HEK293 (cell line): ENCODE data around the gene FAM181A.

Source experiments
- CTCF ChIA-PET: fragments of 350-600 bp; formaldehyde crosslinking; extraction: SDS; loops from one replicate; lab custom pipeline; 2021; ENCODE audit warnings: antibody characterized with exemption; lab: Yijun Ruan, JAX
- POLR2A ChIA-PET: fragments of 300-600 bp; formaldehyde crosslinking; extraction: SDS; loops from one replicate; lab custom pipeline; 2020; ENCODE audit warnings: antibody characterized with exemption, inconsistent platforms; lab: Yijun Ruan, JAX
- H3K27ac ChIP-seq: fragments of 200-500 bp; sonication (Bioruptor generic); 2 replicates; pipeline ENCODE4 v1.5.1; 2014; ENCODE audit warnings: low read depth, low read length, control low read depth, inconsistent platforms; ENCODE audit errors: extremely low read depth
- H3K36me3 ChIP-seq, 2 experiments: fragments of 200-500 bp in 1 of 2; sonication (Bioruptor generic) in 1 of 2; 1 replicate in 1 of 2; 2 replicates in 1 of 2; pipeline ENCODE4 v1.5.1; 2014 to 2017; ENCODE audit warnings: inconsistent platforms in 2 of 2, low read length in 2 of 2; ENCODE audit not compliant: control insufficient read depth in 2 of 2, insufficient read depth in 1 of 2
- H3K4me1 ChIP-seq: fragments of 200-500 bp; sonication (Bioruptor generic); 2 replicates; pipeline ENCODE4 v1.5.1; 2014; ENCODE audit warnings: mild to moderate bottlenecking, low read length, inconsistent platforms; ENCODE audit not compliant: control insufficient read depth, insufficient read depth
- H3K4me3 ChIP-seq: 2 replicates; pipeline ENCODE4 v1.5.1; 2011; ENCODE audit warnings: low read depth, mild to moderate bottlenecking, control low read depth, low read length, moderate library complexity
- H3K9me3 ChIP-seq: fragments of 200-500 bp; sonication (Bioruptor generic); 2 replicates; pipeline ENCODE4 v1.5.1; 2014; ENCODE audit warnings: low read depth, low read length, inconsistent platforms; ENCODE audit not compliant: control insufficient read depth, insufficient read depth
- IKZF3 ChIP-seq: fragments of 450-650 bp; IDR thresholded peaks from 2 replicates; pipeline ENCODE4 v1.5.0; 2018; ENCODE audit warnings: missing biosample characterization, mild to moderate bottlenecking, missing genetic modification characterization, moderate library complexity
- KLF7 ChIP-seq: fragments of 450-650 bp; formaldehyde crosslinking; IDR thresholded peaks from 2 replicates; pipeline ENCODE4 v1.5.1; 2016; ENCODE audit warnings: missing biosample characterization, missing genetic modification characterization, borderline replicate concordance
- MEIS1 ChIP-seq: sonication (generic); formaldehyde crosslinking; IDR thresholded peaks from 2 replicates; pipeline ENCODE4 v1.8.1; 2022; ENCODE audit warnings: missing genetic modification reagents, mild to moderate bottlenecking, borderline replicate concordance
- MYNN ChIP-seq: fragments of 450-650 bp; formaldehyde crosslinking; IDR thresholded peaks from 2 replicates; pipeline ENCODE4 v1.5.1; 2016; ENCODE audit warnings: missing biosample characterization, missing genetic modification characterization, borderline replicate concordance
- ZBTB17 ChIP-seq: fragments of 450-650 bp; formaldehyde crosslinking; IDR thresholded peaks from 2 replicates; pipeline ENCODE4 v1.5.1; 2016; ENCODE audit warnings: missing biosample characterization, missing genetic modification characterization
- ZBTB7A ChIP-seq: fragments of 450-650 bp; formaldehyde crosslinking; IDR thresholded peaks from 2 replicates; pipeline ENCODE4 v1.5.1; 2016; ENCODE audit warnings: low read depth, missing biosample characterization, missing genetic modification characterization
- ZFP69B ChIP-seq: fragments of 450-650 bp; formaldehyde crosslinking; IDR thresholded peaks from 2 replicates; pipeline ENCODE4 v1.5.1; 2016; ENCODE audit warnings: missing biosample characterization, missing genetic modification characterization
- ZNF155 ChIP-seq: fragments of 450-650 bp; formaldehyde crosslinking; IDR thresholded peaks from 2 replicates; pipeline ENCODE4 v1.5.1; 2016; ENCODE audit warnings: missing biosample characterization, missing genetic modification characterization
- ZNF239 ChIP-seq: fragments of 450-650 bp; formaldehyde crosslinking; IDR thresholded peaks from 2 replicates; pipeline ENCODE4 v1.5.1; 2016; ENCODE audit warnings: missing biosample characterization, missing genetic modification characterization
- ZNF354C ChIP-seq: fragments of 450-650 bp; formaldehyde crosslinking; IDR thresholded peaks from 2 replicates; pipeline ENCODE4 v1.5.1; 2016; ENCODE audit warnings: missing biosample characterization, missing genetic modification characterization, low read depth, borderline replicate concordance
- ZNF426 ChIP-seq: fragments of 450-650 bp; formaldehyde crosslinking; IDR thresholded peaks from 2 replicates; pipeline ENCODE4 v1.5.1; 2017; ENCODE audit warnings: missing biosample characterization, missing genetic modification characterization, mild to moderate bottlenecking, inconsistent platforms, moderate library complexity
- ZNF623 ChIP-seq: fragments of 450-650 bp; formaldehyde crosslinking; IDR thresholded peaks from 2 replicates; pipeline ENCODE4 v1.5.1; 2016; ENCODE audit warnings: missing biosample characterization, missing genetic modification characterization
- TF ChIP-seq, protein P1 (sequence below): fragments of 450-650 bp; formaldehyde crosslinking; IDR thresholded peaks from 2 replicates; pipeline ENCODE4 v1.5.1; 2016; ENCODE audit warnings: missing biosample characterization, missing genetic modification characterization
- TF ChIP-seq, protein P2 (sequence below): fragments of 450-650 bp; formaldehyde crosslinking; IDR thresholded peaks from 2 replicates; pipeline ENCODE4 v1.5.1; 2016; ENCODE audit warnings: missing biosample characterization, missing genetic modification characterization, low read depth
- TF ChIP-seq, protein P3 (sequence below): fragments of 450-650 bp; formaldehyde crosslinking; IDR thresholded peaks from 2 replicates; pipeline ENCODE4 v1.5.1; 2016; ENCODE audit warnings: missing biosample characterization, missing genetic modification characterization
- TF ChIP-seq, protein P4 (sequence below): fragments of 450-650 bp; formaldehyde crosslinking; IDR thresholded peaks from 2 replicates; pipeline ENCODE4 v1.5.1; 2017; ENCODE audit warnings: missing biosample characterization, missing genetic modification characterization

Gene FAM181A

DNA sequence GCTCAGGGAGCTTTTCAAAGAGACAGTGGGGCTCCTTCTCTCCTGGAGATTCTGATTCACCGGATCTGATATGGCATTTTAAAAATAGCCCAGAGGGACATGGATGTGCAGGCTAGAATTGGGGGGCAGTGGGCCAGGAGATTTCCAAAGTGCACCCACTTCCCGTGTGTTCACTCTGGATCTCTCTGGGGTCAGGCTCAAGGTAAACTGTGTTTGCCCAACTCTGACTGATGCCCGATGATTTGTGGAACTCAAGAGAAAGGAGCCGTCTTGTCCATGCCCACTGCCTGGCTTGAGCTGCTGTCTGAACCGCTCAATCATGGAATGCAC, 17.9 kb downstream of the FAM181A start:
- ChIA-PET POLR2A (no interaction called here), CTCF (interaction anchor here (0.7 to 1.3 kb wide), 2 partner anchors 9 to 640 kb away, joined by 3 read pairs; no protein-coding TSS in a partner anchor)
- no peaks in the 10 kb centered on the region for H3K36me3 ChIP-seq
- no peak overlapping the region for H3K27ac ChIP-seq
- TF ChIP-seq ZNF239 (tag by site-specific recombination) (no peak), ZFP69B (tag by site-specific recombination) (no peak)
- TF ChIP-seq, protein P1, sequence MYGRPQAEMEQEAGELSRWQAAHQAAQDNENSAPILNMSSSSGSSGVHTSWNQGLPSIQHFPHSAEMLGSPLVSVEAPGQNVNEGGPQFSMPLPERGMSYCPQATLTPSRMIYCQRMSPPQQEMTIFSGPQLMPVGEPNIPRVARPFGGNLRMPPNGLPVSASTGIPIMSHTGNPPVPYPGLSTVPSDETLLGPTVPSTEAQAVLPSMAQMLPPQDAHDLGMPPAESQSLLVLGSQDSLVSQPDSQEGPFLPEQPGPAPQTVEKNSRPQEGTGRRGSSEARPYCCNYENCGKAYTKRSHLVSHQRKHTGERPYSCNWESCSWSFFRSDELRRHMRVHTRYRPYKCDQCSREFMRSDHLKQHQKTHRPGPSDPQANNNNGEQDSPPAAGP (tag by site-specific recombination): no peak
- TF ChIP-seq, protein P2, sequence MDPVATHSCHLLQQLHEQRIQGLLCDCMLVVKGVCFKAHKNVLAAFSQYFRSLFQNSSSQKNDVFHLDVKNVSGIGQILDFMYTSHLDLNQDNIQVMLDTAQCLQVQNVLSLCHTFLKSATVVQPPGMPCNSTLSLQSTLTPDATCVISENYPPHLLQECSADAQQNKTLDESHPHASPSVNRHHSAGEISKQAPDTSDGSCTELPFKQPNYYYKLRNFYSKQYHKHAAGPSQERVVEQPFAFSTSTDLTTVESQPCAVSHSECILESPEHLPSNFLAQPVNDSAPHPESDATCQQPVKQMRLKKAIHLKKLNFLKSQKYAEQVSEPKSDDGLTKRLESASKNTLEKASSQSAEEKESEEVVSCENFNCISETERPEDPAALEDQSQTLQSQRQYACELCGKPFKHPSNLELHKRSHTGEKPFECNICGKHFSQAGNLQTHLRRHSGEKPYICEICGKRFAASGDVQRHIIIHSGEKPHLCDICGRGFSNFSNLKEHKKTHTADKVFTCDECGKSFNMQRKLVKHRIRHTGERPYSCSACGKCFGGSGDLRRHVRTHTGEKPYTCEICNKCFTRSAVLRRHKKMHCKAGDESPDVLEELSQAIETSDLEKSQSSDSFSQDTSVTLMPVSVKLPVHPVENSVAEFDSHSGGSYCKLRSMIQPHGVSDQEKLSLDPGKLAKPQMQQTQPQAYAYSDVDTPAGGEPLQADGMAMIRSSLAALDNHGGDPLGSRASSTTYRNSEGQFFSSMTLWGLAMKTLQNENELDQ (tag by site-specific recombination): no peak
- peaks cover 11% of the 10 kb centered on the region for H3K4me1 ChIP-seq
- H3K9me3 ChIP-seq: no peaks in the 10 kb centered on the region
- H3K4me3 ChIP-seq: no peak overlapping the region

DNA sequence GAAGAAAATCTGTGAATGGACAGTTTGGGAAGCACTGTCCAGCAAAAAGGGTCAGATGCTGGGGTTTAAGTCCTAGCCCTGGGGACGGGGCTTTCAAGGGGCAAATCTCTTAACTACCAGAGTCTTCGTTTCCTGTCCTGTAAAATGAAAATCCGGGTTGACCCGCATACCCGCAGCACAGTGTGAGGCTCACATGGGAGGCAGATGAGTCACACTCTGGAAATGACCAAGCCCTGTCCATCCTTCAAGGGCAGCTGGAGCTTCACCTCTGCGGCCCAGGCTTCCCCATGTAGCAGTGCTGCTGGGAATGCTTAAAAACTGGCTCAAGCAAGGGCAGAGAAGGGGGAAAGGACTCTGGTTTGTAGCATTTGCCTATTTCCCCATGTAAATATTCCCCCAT, 19.0 kb downstream of the FAM181A start:
- TF ChIP-seq, protein P3, sequence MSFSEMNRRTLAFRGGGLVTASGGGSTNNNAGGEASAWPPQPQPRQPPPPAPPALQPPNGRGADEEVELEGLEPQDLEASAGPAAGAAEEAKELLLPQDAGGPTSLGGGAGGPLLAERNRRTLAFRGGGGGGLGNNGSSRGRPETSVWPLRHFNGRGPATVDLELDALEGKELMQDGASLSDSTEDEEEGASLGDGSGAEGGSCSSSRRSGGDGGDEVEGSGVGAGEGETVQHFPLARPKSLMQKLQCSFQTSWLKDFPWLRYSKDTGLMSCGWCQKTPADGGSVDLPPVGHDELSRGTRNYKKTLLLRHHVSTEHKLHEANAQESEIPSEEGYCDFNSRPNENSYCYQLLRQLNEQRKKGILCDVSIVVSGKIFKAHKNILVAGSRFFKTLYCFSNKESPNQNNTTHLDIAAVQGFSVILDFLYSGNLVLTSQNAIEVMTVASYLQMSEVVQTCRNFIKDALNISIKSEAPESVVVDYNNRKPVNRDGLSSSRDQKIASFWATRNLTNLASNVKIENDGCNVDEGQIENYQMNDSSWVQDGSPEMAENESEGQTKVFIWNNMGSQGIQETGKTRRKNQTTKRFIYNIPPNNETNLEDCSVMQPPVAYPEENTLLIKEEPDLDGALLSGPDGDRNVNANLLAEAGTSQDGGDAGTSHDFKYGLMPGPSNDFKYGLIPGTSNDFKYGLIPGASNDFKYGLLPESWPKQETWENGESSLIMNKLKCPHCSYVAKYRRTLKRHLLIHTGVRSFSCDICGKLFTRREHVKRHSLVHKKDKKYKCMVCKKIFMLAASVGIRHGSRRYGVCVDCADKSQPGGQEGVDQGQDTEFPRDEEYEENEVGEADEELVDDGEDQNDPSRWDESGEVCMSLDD (tag by site-specific recombination): no peak
- no peak for TF ChIP-seq ZNF354C (tag by site-specific recombination)
- TF ChIP-seq IKZF3 (tag by site-specific recombination): no peak
- no peak for TF ChIP-seq ZBTB17 (tag by site-specific recombination)
- no peak for TF ChIP-seq ZNF623
- TF ChIP-seq ZNF155: no peak
- TF ChIP-seq, protein P4, sequence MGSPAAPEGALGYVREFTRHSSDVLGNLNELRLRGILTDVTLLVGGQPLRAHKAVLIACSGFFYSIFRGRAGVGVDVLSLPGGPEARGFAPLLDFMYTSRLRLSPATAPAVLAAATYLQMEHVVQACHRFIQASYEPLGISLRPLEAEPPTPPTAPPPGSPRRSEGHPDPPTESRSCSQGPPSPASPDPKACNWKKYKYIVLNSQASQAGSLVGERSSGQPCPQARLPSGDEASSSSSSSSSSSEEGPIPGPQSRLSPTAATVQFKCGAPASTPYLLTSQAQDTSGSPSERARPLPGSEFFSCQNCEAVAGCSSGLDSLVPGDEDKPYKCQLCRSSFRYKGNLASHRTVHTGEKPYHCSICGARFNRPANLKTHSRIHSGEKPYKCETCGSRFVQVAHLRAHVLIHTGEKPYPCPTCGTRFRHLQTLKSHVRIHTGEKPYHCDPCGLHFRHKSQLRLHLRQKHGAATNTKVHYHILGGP (tag by site-specific recombination): no peak
- no peak for TF ChIP-seq MYNN (tag by site-specific recombination)
- TF ChIP-seq ZBTB7A (tag by site-specific recombination): no peak
- TF ChIP-seq MEIS1: no peak
- TF ChIP-seq ZNF426 (tag by site-specific recombination): no peak
- no peak for TF ChIP-seq KLF7 (tag by site-specific recombination)
- Histone ChIP-seq H3K27ac (no peak overlapping the region), H3K4me1 (peaks cover 9% of the 10 kb centered on the region), H3K36me3 (no peaks in the 10 kb centered on the region), H3K4me3 (no peak overlapping the region), H3K9me3 (no peaks in the 10 kb centered on the region)
- ChIA-PET POLR2A (interaction anchor here (0.5 kb wide), 1 partner anchor 725 kb away, joined by 3 read pairs; no protein-coding TSS in a partner anchor), CTCF (interaction anchor here (1.1 to 2.0 kb wide), 4 partner anchors 10 to 79 kb away, joined by 3 to 5 read pairs (median 4); no protein-coding TSS in a partner anchor)
